Measurements from ENCODE around the gene OR8B3. TPM values are rescaled to one million over a fixed set of nuclear protein-coding genes. Genes with fewer than 3 reads are reported as not detected.

Gene OR8B3
- total and polyA plus RNA-seq, 2 donors (not counting 1 experiment from before 2014, with no cell fraction given) = not detected

GRCh38 chr11:124376280-124376679 is 22.5 kb downstream of the OR8B3 start:
- Histone ChIP-seq H3K4me2 (ENCODE audit: extremely low read depth, insufficient read depth, low read length) (no peak overlapping the region), H3K27me3 (ENCODE audit: control insufficient read depth, insufficient read depth, low read length) (no peaks in the 10 kb centered on the region), H3K36me3 (ENCODE audit: control insufficient read depth, insufficient read depth, low read length) (no peaks in the 10 kb centered on the region), H3K79me2 (ENCODE audit: control insufficient read depth, insufficient read depth, low read length) (no peaks in the 10 kb centered on the region), H3K9me3 (ENCODE audit: control insufficient read depth, insufficient read depth, low read depth, low read length) (no peaks in the 10 kb centered on the region), H3K9ac (ENCODE audit: insufficient read depth, low read length) (no peak overlapping the region), H2AFZ (ENCODE audit: low read length) (no peak overlapping the region), H3K4me3 (replicated peaks in 1 of 4; ENCODE audit: control extremely low read depth in 1 of 4, insufficient read depth in 1 of 4, low read depth in 3 of 4, low read length in 4 of 4) (no peak overlapping the region), H4K20me1 (ENCODE audit: control insufficient read depth, extremely low read depth, insufficient read depth, low read length) (no peaks in the 10 kb centered on the region), H3K27ac (ENCODE audit: insufficient read depth, low read length) (no peak overlapping the region), H3K4me1 (ENCODE audit: control insufficient read depth, extremely low read depth, insufficient read depth, low read length) (no peaks in the 10 kb centered on the region)
- TF ChIP-seq CTCF (conservative IDR thresholded peaks at IDR 0.05 in 1 of 2, IDR thresholded peaks at IDR 0.05 in 1 of 2; ENCODE audit: low read depth in 1 of 2, low read length in 2 of 2) (no peak), EZH2 (IDR thresholded peaks at IDR 0.05; ENCODE audit: low read length, missing control alignments) (no peak)
- DNase-seq (ENCODE audit: low read depth in 2 of 2) = no peak

- TF ChIP-seq EZH2 (IDR thresholded peaks at IDR 0.05; ENCODE audit: low read length, missing control alignments) (no peak), CTCF (conservative IDR thresholded peaks at IDR 0.05 in 1 of 2, IDR thresholded peaks at IDR 0.05 in 1 of 2; ENCODE audit: low read depth in 1 of 2, low read length in 2 of 2) (no peak)
- Histone ChIP-seq H3K9ac (ENCODE audit: insufficient read depth, low read length) (no peak overlapping the region), H3K79me2 (ENCODE audit: control insufficient read depth, insufficient read depth, low read length) (no peaks in the 10 kb centered on the region), H3K4me2 (ENCODE audit: extremely low read depth, insufficient read depth, low read length) (no peak overlapping the region), H3K9me3 (ENCODE audit: control insufficient read depth, insufficient read depth, low read depth, low read length) (no peaks in the 10 kb centered on the region), H2AFZ (ENCODE audit: low read length) (no peak overlapping the region), H3K4me3 (replicated peaks in 1 of 4; ENCODE audit: control extremely low read depth in 1 of 4, insufficient read depth in 1 of 4, low read depth in 3 of 4, low read length in 4 of 4) (no peak overlapping the region), H3K27ac (ENCODE audit: insufficient read depth, low read length) (no peak overlapping the region), H4K20me1 (ENCODE audit: control insufficient read depth, extremely low read depth, insufficient read depth, low read length) (no peaks in the 10 kb centered on the region), H3K36me3 (ENCODE audit: control insufficient read depth, insufficient read depth, low read length) (no peaks in the 10 kb centered on the region), H3K4me1 (ENCODE audit: control insufficient read depth, extremely low read depth, insufficient read depth, low read length) (no peaks in the 10 kb centered on the region), H3K27me3 (ENCODE audit: control insufficient read depth, insufficient read depth, low read length) (no peaks in the 10 kb centered on the region)
- DNase-seq (ENCODE audit: low read depth in 2 of 2) = no peak
These were observed 39.3 kb downstream of the OR8B3 start for GRCh38 chr11:124359566-124359965.

GRCh38 chr11:124346311-124346955 is 52.4 kb downstream of the OR8B3 start:
- Histone ChIP-seq H3K9ac (ENCODE audit: insufficient read depth, low read length) (no peak overlapping the region), H2AFZ (ENCODE audit: low read length) (no peak overlapping the region), H3K27me3 (ENCODE audit: control insufficient read depth, insufficient read depth, low read length) (no peaks in the 10 kb centered on the region), H3K4me1 (ENCODE audit: control insufficient read depth, extremely low read depth, insufficient read depth, low read length) (no peaks in the 10 kb centered on the region), H3K4me3 (replicated peaks in 1 of 4; ENCODE audit: control extremely low read depth in 1 of 4, insufficient read depth in 1 of 4, low read depth in 3 of 4, low read length in 4 of 4) (no peak overlapping the region), H3K4me2 (ENCODE audit: extremely low read depth, insufficient read depth, low read length) (no peak overlapping the region), H3K36me3 (ENCODE audit: control insufficient read depth, insufficient read depth, low read length) (no peaks in the 10 kb centered on the region), H3K79me2 (ENCODE audit: control insufficient read depth, insufficient read depth, low read length) (no peaks in the 10 kb centered on the region), H3K9me3 (ENCODE audit: control insufficient read depth, insufficient read depth, low read depth, low read length) (no peaks in the 10 kb centered on the region), H4K20me1 (ENCODE audit: control insufficient read depth, extremely low read depth, insufficient read depth, low read length) (no peaks in the 10 kb centered on the region), H3K27ac (ENCODE audit: insufficient read depth, low read length) (no peak overlapping the region)
- DNase-seq (ENCODE audit: low read depth in 2 of 2) = no peak
- no peak for TF ChIP-seq EZH2 (IDR thresholded peaks at IDR 0.05; ENCODE audit: low read length, missing control alignments)
- no peak for TF ChIP-seq CTCF (conservative IDR thresholded peaks at IDR 0.05 in 1 of 2, IDR thresholded peaks at IDR 0.05 in 1 of 2; ENCODE audit: low read depth in 1 of 2, low read length in 2 of 2)

Other genes with a start within 250 kb of the OR8B3 start
- gene OR10D3, start 215.7 kb downstream of the OR8B3 start, total RNA-seq = not detected in 2 replicates
- not detected in 2 replicates for gene OR10D3, start 215.7 kb downstream of the OR8B3 start, polyA plus RNA-seq
- not detected in 2 replicates for gene OR8G1, start 157.9 kb downstream of the OR8B3 start, total RNA-seq
- not detected in 2 replicates for gene OR8G1, start 157.9 kb downstream of the OR8B3 start, polyA plus RNA-seq
- not detected in 2 replicates for gene OR8G5, start 142.6 kb downstream of the OR8B3 start, total RNA-seq
- not detected in 2 replicates for gene OR8G5, start 142.6 kb downstream of the OR8B3 start, polyA plus RNA-seq
- not detected in 2 replicates for gene OR8D1, start 85.1 kb downstream of the OR8B3 start, total RNA-seq
- gene OR8D1, start 85.1 kb downstream of the OR8B3 start, polyA plus RNA-seq = not detected in 2 replicates
- not detected in 2 replicates for gene OR8D2, start 78.8 kb downstream of the OR8B3 start, total RNA-seq
- not detected in 2 replicates for gene OR8D2, start 78.8 kb downstream of the OR8B3 start, polyA plus RNA-seq
- gene OR8B2, start 14.5 kb downstream of the OR8B3 start, total RNA-seq = not detected in 2 replicates
- not detected in 2 replicates for gene OR8B2, start 14.5 kb downstream of the OR8B3 start, polyA plus RNA-seq
- not detected in 2 replicates for gene OR8B4, start 25.8 kb upstream of the OR8B3 start, total RNA-seq
- not detected in 2 replicates for gene OR8B4, start 25.8 kb upstream of the OR8B3 start, polyA plus RNA-seq
- not detected in 2 replicates for gene OR8B8, start 46.7 kb upstream of the OR8B3 start, total RNA-seq
- not detected in 2 replicates for gene OR8B8, start 46.7 kb upstream of the OR8B3 start, polyA plus RNA-seq
- not detected in 2 replicates for gene OR8B12, start 144.6 kb upstream of the OR8B3 start, total RNA-seq
- gene OR8B12, start 144.6 kb upstream of the OR8B3 start, polyA plus RNA-seq = not detected in 2 replicates
- gene OR8A1, start 171.0 kb upstream of the OR8B3 start, total RNA-seq = not detected in 2 replicates
- not detected in 2 replicates for gene OR8A1, start 171.0 kb upstream of the OR8B3 start, polyA plus RNA-seq
- not detected in 2 replicates for gene PANX3, start 212.4 kb upstream of the OR8B3 start, total RNA-seq
- gene PANX3, start 212.4 kb upstream of the OR8B3 start, polyA plus RNA-seq = not detected in 2 replicates
- 30.0 and 36.2 TPM in 2 replicates for gene TBRG1, start 223.8 kb upstream of the OR8B3 start, total RNA-seq
- gene TBRG1, start 223.8 kb upstream of the OR8B3 start, polyA plus RNA-seq = 21.6 and 31.0 TPM in 2 replicates